ENCODE data around the gene KLK1. TPM values are rescaled to one million over a fixed set of nuclear protein-coding genes. Genes with fewer than 3 reads are reported as not detected.
"Not testable (repeated sequence)": the region's sequence is repeated elsewhere in the genome, so short reads cannot be mapped to it uniquely, and the experiment has no call there.

Gene KLK1
- total and polyA plus RNA-seq, 10 donors = 1.3 to 56.5 (median 14.3) TPM

DNA sequence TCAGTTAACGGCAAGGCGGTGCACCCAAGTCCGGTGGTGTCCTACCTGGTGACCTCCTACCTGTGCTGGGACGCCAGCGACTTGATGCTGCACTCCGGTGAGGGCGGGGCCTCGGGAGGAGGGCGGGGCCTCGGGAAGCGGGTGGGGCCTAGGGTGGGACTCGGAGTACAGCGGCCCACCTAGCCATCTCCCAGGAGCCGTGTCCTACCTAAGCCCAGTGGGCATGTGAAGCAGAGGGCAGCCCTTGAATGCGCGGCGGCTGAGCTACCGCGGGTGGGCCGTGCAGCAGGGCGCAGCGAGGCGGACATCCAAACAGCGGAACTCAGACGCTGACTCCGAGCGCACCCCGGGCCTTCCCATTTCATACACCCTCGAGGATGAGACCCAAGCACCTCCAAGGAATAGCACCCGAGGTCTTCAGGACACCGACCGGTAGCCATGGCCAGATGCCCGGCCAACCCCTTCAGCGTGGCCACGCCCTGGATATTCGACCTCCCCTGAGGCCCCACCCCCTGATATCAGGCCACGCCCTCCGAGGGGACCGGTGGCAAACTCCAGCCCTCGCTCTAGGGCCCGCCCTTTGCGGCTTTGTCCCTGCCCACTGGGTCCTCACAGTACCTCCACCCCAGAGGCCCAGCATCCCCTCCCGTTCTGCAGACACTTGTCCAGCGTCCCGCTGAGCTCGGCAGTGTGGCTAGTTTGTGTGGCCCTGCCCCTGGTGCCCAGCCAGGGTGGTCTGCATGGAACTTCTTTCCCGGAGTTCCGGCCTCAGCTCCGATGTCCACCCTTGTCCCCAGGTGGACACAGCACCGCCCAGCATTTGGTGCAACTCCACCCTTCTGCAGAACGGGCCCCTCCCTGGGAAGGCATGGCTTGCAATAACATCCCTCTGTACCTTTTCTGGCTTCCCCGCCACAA lies 5.4 kb downstream of the KLK1 start:
- peak overlapping the region in 7 of 8 donors; percentile 27 to 75 (median 41) for H3K4me3 ChIP-seq
- H3K27me3 ChIP-seq (replicated peaks in 1 of 7) = peaks cover 0 to 94% (median 41%) of the 10 kb centered on the region in 7 donors

DNA sequence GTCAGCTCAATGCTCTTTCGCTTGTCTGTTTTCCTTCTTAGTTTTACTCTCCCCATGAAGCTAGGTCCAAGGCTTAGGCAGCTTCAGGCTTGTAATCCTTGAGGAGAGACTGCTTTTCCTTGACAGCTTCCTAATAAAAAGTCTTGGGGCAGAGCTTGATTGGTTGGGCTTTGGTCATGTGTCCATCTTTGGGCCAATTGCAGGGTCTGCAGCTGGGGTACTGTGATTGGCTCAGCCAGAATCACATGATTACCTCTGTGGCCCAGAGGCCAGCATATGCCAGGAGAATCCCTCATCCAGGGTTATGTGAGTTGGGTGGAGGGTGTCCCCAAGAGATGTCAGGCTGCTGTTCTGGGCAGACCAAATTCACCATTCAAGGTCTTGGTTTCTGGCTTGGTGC lies 8.1 kb downstream of the KLK1 start:
- DNase-seq = no peak
- Histone ChIP-seq H3K4me3 (no peak overlapping the region), H3K9me3 (peaks cover 0 to 4% (median 0%) of the 10 kb centered on the region in 8 donors), H3K4me1 (peaks cover 0 to 27% (median 17%) of the 10 kb centered on the region in 6 donors), H3K27me3 (replicated peaks in 1 of 7) (peaks cover 0 to 79% (median 30%) of the 10 kb centered on the region in 7 donors), H3K27ac (no peak overlapping the region), H3K36me3 (no peaks in the 10 kb centered on the region)
- WGBS, 5 donors = 83 to 100% (median 100%) methylated on average over 1 of the region's 1 CpG
- TF ChIP-seq, protein P1, sequence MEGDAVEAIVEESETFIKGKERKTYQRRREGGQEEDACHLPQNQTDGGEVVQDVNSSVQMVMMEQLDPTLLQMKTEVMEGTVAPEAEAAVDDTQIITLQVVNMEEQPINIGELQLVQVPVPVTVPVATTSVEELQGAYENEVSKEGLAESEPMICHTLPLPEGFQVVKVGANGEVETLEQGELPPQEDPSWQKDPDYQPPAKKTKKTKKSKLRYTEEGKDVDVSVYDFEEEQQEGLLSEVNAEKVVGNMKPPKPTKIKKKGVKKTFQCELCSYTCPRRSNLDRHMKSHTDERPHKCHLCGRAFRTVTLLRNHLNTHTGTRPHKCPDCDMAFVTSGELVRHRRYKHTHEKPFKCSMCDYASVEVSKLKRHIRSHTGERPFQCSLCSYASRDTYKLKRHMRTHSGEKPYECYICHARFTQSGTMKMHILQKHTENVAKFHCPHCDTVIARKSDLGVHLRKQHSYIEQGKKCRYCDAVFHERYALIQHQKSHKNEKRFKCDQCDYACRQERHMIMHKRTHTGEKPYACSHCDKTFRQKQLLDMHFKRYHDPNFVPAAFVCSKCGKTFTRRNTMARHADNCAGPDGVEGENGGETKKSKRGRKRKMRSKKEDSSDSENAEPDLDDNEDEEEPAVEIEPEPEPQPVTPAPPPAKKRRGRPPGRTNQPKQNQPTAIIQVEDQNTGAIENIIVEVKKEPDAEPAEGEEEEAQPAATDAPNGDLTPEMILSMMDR (IDR thresholded peaks at IDR 0.05 in 8 of 11, conservative IDR thresholded peaks at IDR 0.05 in 3 of 11) = no peak
- TF ChIP-seq POLR2AphosphoS5 (IDR thresholded peaks at IDR 0.05) (no peak), POLR2A (IDR thresholded peaks at IDR 0.05) (no peak)
- intact Hi-C loops (cut with DNase I; ENCODE audit: low total_unique reads) = no loop called here

More for the DNA sequence above, 5.4 kb downstream of the KLK1 start:
- intact Hi-C loops (cut with DNase I; ENCODE audit: low total_unique reads) = no loop called here
- 7 to 25% (median 9%) methylated on average over 11 to 52 of the region's 52 CpGs for WGBS, 5 donors
- Histone ChIP-seq H3K27ac (peak overlapping the region in 4 of 8 donors; percentile 44 to 82 (median 70)), H3K9me3 (peaks cover 0 to 4% (median 0%) of the 10 kb centered on the region in 8 donors), H3K36me3 (no peaks in the 10 kb centered on the region), H3K4me1 (peaks cover 0 to 39% (median 23%) of the 10 kb centered on the region in 6 donors)
- TF ChIP-seq POLR2A (IDR thresholded peaks at IDR 0.05) (no peak), POLR2AphosphoS5 (IDR thresholded peaks at IDR 0.05) (peak in 2 of 3 donors; percentile 21 to 39)
- peak; percentile 88 for DNase-seq

DNA sequence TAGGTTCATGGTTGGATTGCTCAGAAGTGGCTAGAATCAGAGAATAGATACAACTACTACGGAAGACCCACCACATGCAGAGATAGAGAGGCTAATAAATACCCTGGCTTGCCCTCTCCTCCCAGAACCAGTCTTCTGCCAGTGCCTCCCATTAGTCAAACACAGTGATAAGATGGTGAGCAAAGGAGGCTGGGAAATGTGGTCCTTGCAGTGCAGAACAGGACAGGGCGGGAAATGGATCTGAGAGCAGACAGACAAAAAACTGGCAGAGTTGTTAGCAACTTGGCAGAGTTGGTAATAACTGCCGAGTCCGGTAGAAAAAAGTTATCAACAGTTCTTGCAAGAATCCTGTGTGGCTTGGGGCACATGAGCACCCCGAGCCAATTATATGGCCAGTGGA lies 8.7 kb downstream of the KLK1 start:
- 81 to 87% (median 82%) methylated on average over 5 of the region's 5 CpGs for WGBS, 5 donors
- intact Hi-C loops (cut with DNase I; ENCODE audit: low total_unique reads) = no loop called here
- Histone ChIP-seq H3K36me3 (no peaks in the 10 kb centered on the region), H3K4me1 (peaks cover 0 to 21% (median 14%) of the 10 kb centered on the region in 6 donors), H3K27ac (no peak overlapping the region), H3K27me3 (replicated peaks in 1 of 7) (peaks cover 0 to 73% (median 25%) of the 10 kb centered on the region in 7 donors), H3K4me3 (no peak overlapping the region), H3K9me3 (peaks cover 0 to 4% (median 0%) of the 10 kb centered on the region in 8 donors)
- DNase-seq = no peak
- TF ChIP-seq, protein P1 (IDR thresholded peaks at IDR 0.05 in 8 of 11, conservative IDR thresholded peaks at IDR 0.05 in 3 of 11) = no peak
- no peak for TF ChIP-seq POLR2AphosphoS5 (IDR thresholded peaks at IDR 0.05)
- TF ChIP-seq POLR2A (IDR thresholded peaks at IDR 0.05) = no peak

DNA sequence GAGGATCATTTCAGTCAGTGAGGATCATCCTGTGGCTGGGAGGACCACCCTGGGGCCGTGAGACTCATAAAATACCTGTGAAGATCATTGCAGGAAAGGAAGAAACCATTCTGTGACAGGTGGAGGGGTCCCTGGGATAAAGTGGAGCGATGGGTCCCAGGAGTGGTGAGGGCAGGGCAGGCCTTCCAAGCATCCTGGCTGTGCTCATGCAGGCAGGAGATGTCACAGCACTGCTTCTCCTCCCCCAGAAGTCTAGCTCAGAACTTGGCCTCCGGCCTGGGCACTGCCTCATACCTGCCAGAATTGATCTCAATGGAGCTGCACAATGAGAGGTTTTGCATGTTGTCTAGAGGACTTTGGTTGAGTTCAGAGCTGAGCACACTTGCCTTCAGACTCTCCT lies 11.1 kb downstream of the KLK1 start:
- intact Hi-C loops (cut with DNase I; ENCODE audit: low total_unique reads) = no loop called here
- H3K4me3 ChIP-seq = no peak overlapping the region
- DNase-seq = no peak
- H3K9me3 ChIP-seq = peaks cover 0 to 4% (median 0%) of the 10 kb centered on the region in 8 donors
- no peaks in the 10 kb centered on the region for H3K4me1 ChIP-seq
- H3K27ac ChIP-seq = no peak overlapping the region
- peaks cover 0 to 49% (median 3%) of the 10 kb centered on the region in 7 donors for H3K27me3 ChIP-seq (replicated peaks in 1 of 7)
- no peaks in the 10 kb centered on the region for H3K36me3 ChIP-seq
- WGBS, 5 donors = 63 to 79% (median 69%) methylated on average over 3 of the region's 3 CpGs
- TF ChIP-seq, protein P1 (IDR thresholded peaks at IDR 0.05 in 8 of 11, conservative IDR thresholded peaks at IDR 0.05 in 3 of 11) = no peak

DNA sequence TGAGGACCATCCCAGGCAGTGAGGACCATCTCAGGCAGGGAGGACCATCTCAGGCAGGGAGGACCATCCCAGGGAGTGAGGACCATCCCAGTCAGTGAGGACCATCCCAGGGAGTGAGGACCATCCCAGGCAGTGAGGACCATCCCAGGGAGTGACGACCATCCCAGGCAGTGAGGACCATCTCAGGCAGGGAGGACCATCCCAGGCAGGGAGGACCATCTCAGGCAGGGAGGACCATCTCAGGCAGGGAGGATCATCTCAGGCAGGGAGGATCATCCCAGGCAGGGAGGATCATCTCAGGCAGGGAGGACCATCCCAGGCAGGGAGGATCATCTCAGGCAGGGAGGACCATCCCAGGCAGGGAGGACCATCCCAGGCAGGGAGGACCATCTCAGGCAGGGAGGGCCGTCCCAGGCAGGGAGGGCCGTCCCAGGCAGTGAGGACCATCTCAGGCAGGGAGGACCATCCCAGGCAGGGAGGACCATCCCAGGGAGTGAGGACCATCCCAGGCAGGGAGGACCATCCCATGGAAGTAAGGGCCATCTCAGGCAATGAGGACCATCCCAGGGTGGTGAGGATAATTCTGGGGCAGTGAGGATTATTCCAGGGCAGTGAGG lies 11.9 kb downstream of the KLK1 start:
- 63 to 87% (median 72%) methylated on average over 3 of the region's 3 CpGs for WGBS, 5 donors
- intact Hi-C loops (cut with DNase I; ENCODE audit: low total_unique reads); DNase-seq: not testable (repeated sequence)

More for the DNA sequence above, 11.9 kb downstream of the KLK1 start:
- not testable (repeated sequence) for H3K27ac ChIP-seq, H3K9me3 ChIP-seq, H3K4me1 ChIP-seq, H3K4me3 ChIP-seq, H3K36me3 ChIP-seq
- peaks cover 0 to 42% (median 0%) of the 10 kb centered on the region in 7 donors for H3K27me3 ChIP-seq (replicated peaks in 1 of 7)
